ENCODE data around the gene GSG1L. TPM values are rescaled to one million over a fixed set of nuclear protein-coding genes. Genes with fewer than 3 reads are reported as not detected.

GSG1L gene
- total and polyA plus RNA-seq, 9 of the 15 experiments (the other 6 are each of a cell fraction or from before 2014, with no cell fraction given) = not detected

GRCh38 chr16:28103516-28104170 lies 40.1 kb upstream of the GSG1L start (continued):
- TF ChIP-seq RREB1 (CRISPR knock-in tag; IDR thresholded peaks at IDR 0.05) = no peak
- TF ChIP-seq MYC (IDR thresholded peaks at IDR 0.05; ENCODE audit: low read depth, low read length) = no peak
- TF ChIP-seq MYC (CRISPR knock-in tag; IDR thresholded peaks at IDR 0.05; ENCODE audit: borderline replicate concordance, low read depth) = no peak

GRCh38 chr16:28101533-28101890 lies 38.0 kb upstream of the GSG1L start:
- no peak overlapping the region for H2AFZ ChIP-seq (ENCODE audit: low read depth, low read length)
- in situ Hi-C loops (cut with MboI) (no loop called here), intact Hi-C loops (cut with micrococcal nuclease) (no loop called here)
- peaks cover 0 to 7% of the 10 kb centered on the region in 2 experiments; a peak in 1 of 5 replicates for H3K4me1 ChIP-seq (replicated peaks in 1 of 2; ENCODE audit: control insufficient read depth in 2 of 2, insufficient read depth in 2 of 2, low read length in 2 of 2)
- peaks cover 97% of the 10 kb centered on the region for H3K36me3 ChIP-seq (ENCODE audit: control insufficient read depth, insufficient read depth, low read length)
- no peak overlapping the region for H3K4me2 ChIP-seq (ENCODE audit: insufficient read depth, low read length)
- 94% methylated on average over 5 of the region's 6 CpGs for WGBS (ENCODE audit: insufficient coverage, low coverage, missing lambda C conversion rate)
- BruUV-seq (replicated peaks) = no TSS peak
- H3K9me1 ChIP-seq (ENCODE audit: control insufficient read depth, insufficient read depth, low read length) = no peaks in the 10 kb centered on the region
- no peak overlapping the region for H3K9ac ChIP-seq (ENCODE audit: insufficient read depth in 1 of 2, low read depth in 2 of 2, low read length in 2 of 2)
- no peaks in the 10 kb centered on the region for H4K20me1 ChIP-seq (replicated peaks; ENCODE audit: control insufficient read depth, insufficient read depth, low read length)
- ATAC-seq = no peak
- DNase-seq (ENCODE audit: extremely low read depth in 1 of 4, low spot score in 3 of 4) = no peak
- H3K9me3 ChIP-seq (replicated peaks; ENCODE audit: control insufficient read depth, insufficient read depth, low read depth, low read length) = no peaks in the 10 kb centered on the region
- H3K4me3 ChIP-seq = no peak overlapping the region
- no peak overlapping the region for H3K27ac ChIP-seq (ENCODE audit: extremely low read depth, low read depth, low read length)
- ChIA-PET CTCF (ENCODE audit: low intra/inter-chr PET ratio) (no interaction called here), POLR2A (no interaction called here)
- no peak for FAIRE-seq
- H3K27me3 ChIP-seq (ENCODE audit: control insufficient read depth in 2 of 2, insufficient read depth in 2 of 2, low read length in 2 of 2) = no peaks in the 10 kb centered on the region
- H3K79me2 ChIP-seq (ENCODE audit: control insufficient read depth, insufficient read depth, low read length) = no peaks in the 10 kb centered on the region
- no peak for TF ChIP-seq MAFG (tag; conservative IDR thresholded peaks at IDR 0.05)
- no peak for TF ChIP-seq NEUROD1 (IDR thresholded peaks at IDR 0.05; ENCODE audit: borderline replicate concordance, low read depth, low read length, partially characterized antibody)
- TF ChIP-seq CHCHD3 (CRISPR knock-in tag; IDR thresholded peaks at IDR 0.05) = no peak
- TF ChIP-seq ZNF740 (CRISPR knock-in tag; IDR thresholded peaks at IDR 0.05) = no peak
- no peak for TF ChIP-seq ZNF740 (tag; IDR thresholded peaks at IDR 0.05)
- no peak for TF ChIP-seq RBM39 (optimal IDR thresholded peaks at IDR 0.05; ENCODE audit: low read depth, low read length)
- no peak for TF ChIP-seq MYC (IDR thresholded peaks at IDR 0.05; ENCODE audit: low read depth, low read length)
- no peak for TF ChIP-seq MYC (CRISPR knock-in tag; IDR thresholded peaks at IDR 0.05; ENCODE audit: borderline replicate concordance, low read depth)
- no peak for TF ChIP-seq NFRKB (IDR thresholded peaks at IDR 0.05; ENCODE audit: low read depth)
- no peak for TF ChIP-seq ZBTB49 (CRISPR knock-in tag; IDR thresholded peaks at IDR 0.05; ENCODE audit: borderline replicate concordance)
- no peak for TF ChIP-seq SMAD4 (CRISPR knock-in tag; conservative IDR thresholded peaks at IDR 0.05)

Data from K562 (cell line).